ENCODE measurements around the gene ATAD5. TPM values are rescaled to one million over a fixed set of nuclear protein-coding genes. Genes with fewer than 3 reads are reported as not detected.

The ATAD5 gene
- total and polyA plus RNA-seq, 2 of the 4 experiments (the other 2 are of a cell fraction): 1.0 to 1.3 TPM

GRCh38 chr17:30939051-30939689 lies 107.4 kb downstream of the ATAD5 start:
- Histone ChIP-seq H3K79me1 (ENCODE audit: low read depth in 1 of 2, low read length in 2 of 2) (no peaks in the 10 kb centered on the region), H4K91ac (ENCODE audit: insufficient read depth, low read depth, low read length) (no peak overlapping the region), H3K23ac (ENCODE audit: low read depth, low read length) (no peak overlapping the region), H3K36me3 (ENCODE audit: control insufficient read depth, insufficient read depth, low read length) (no peaks in the 10 kb centered on the region), H3K27ac (ENCODE audit: insufficient read depth, low read length) (no peak overlapping the region), H4K20me1 (ENCODE audit: insufficient read depth, low read length) (no peaks in the 10 kb centered on the region), H3K9me1 (ENCODE audit: insufficient read depth, low read length) (no peaks in the 10 kb centered on the region), H2BK15ac (ENCODE audit: low read depth, low read length) (no peak overlapping the region), H3K14ac (replicated peaks; ENCODE audit: low read depth, low read length) (no peak overlapping the region), H3K9me3 (ENCODE audit: control insufficient read depth, insufficient read depth, low read length) (no peaks in the 10 kb centered on the region), H3K4me3 (ENCODE audit: insufficient read depth, low read depth, low read length) (no peak overlapping the region), H3K9ac (ENCODE audit: low read depth, low read length) (no peak overlapping the region), H3K18ac (ENCODE audit: low read depth, low read length) (no peak overlapping the region), H2BK5ac (ENCODE audit: low read depth, low read length, poor library complexity, severe bottlenecking) (no peak overlapping the region), H2BK120ac (ENCODE audit: low read depth, low read length) (no peak overlapping the region), H3K4ac (ENCODE audit: low read depth, low read length) (no peak overlapping the region), H3K4me2 (ENCODE audit: low read depth, low read length) (no peak overlapping the region), H3K56ac (ENCODE audit: extremely low read depth, insufficient read depth, low read length) (no peak overlapping the region), H2AK5ac (ENCODE audit: low read depth, low read length) (no peak overlapping the region), H3K27me3 (ENCODE audit: control insufficient read depth, insufficient read depth, low read length) (no peaks in the 10 kb centered on the region; the same call in 1 of the 2 replicates), H3K4me1 (ENCODE audit: control insufficient read depth, insufficient read depth, low read length) (no peaks in the 10 kb centered on the region; the same call in 1 of the 2 replicates), H4K8ac (ENCODE audit: low read depth in 2 of 2, low read length in 2 of 2) (no peak overlapping the region), H2AFZ (replicated peaks; ENCODE audit: low read length, poor library complexity) (no peak overlapping the region), H4K5ac (ENCODE audit: low read depth, low read length) (no peak overlapping the region), H2BK20ac (ENCODE audit: low read depth, low read length) (no peak overlapping the region), H2AK9ac (replicated peaks; ENCODE audit: low read depth, low read length, poor library complexity) (no peak overlapping the region)
- 94% methylated on average over 7 of the region's 13 CpGs; no CpG with 5 or more reads in 1 of the 2 experiments for WGBS, 2 experiments (ENCODE audit: extremely low coverage in 2 of 2, insufficient read length in 1 of 2)
- in situ Hi-C loops (cut with MboI; ENCODE audit: low sequenced_read_pairs): no loop called here
- intact Hi-C loops (cut with micrococcal nuclease): no loop called here
- no TSS peak for BruUV-seq (replicated peaks)
- CTCF ChIA-PET: no interaction called here
- ATAC-seq (ENCODE audit: low read depth) (no peak), DNase-seq (no peak)
- dilution Hi-C loops (cut with HindIII; ENCODE audit: low sequenced_read_pairs, unreplicated experiment): no loop called here
- no peak for TF ChIP-seq RCOR1 (IDR thresholded peaks at IDR 0.05; ENCODE audit: insufficient replicate concordance, low read length)
- TF ChIP-seq POLR2A (IDR thresholded peaks at IDR 0.05; ENCODE audit: low read depth, low read length): no peak
- TF ChIP-seq RFX5 (IDR thresholded peaks at IDR 0.05; ENCODE audit: low read depth, low read length): no peak
- TF ChIP-seq CEBPB (IDR thresholded peaks at IDR 0.05; ENCODE audit: low read depth, low read length): no peak
- TF ChIP-seq ELK1 (IDR thresholded peaks at IDR 0.05; ENCODE audit: borderline replicate concordance, low read depth, low read length): no peak
- TF ChIP-seq MXI1 (IDR thresholded peaks at IDR 0.05; ENCODE audit: borderline replicate concordance, low read depth, low read length): no peak
- no peak for TF ChIP-seq MAZ (IDR thresholded peaks at IDR 0.05; ENCODE audit: borderline replicate concordance, low read depth, low read length)
- TF ChIP-seq SMC3 (IDR thresholded peaks at IDR 0.05; ENCODE audit: low read depth, low read length): no peak
- TF ChIP-seq CHD1 (IDR thresholded peaks at IDR 0.05; ENCODE audit: low read depth, low read length): no peak
- TF ChIP-seq FOS (IDR thresholded peaks at IDR 0.05; ENCODE audit: low read depth, low read length): no peak
- no peak for TF ChIP-seq NFE2L2 (IDR thresholded peaks at IDR 0.05; ENCODE audit: low read depth, low read length)
- TF ChIP-seq MAFK (IDR thresholded peaks at IDR 0.05; ENCODE audit: low read depth, low read length): no peak
- POLR2A ChIA-PET (ENCODE audit: unreplicated experiment): interaction anchor here (0.6 kb wide), 1 partner anchor 16 kb away, joined by 3 read pairs; no protein-coding TSS in a partner anchor
